ENCODE results near the gene MPP3.

- TF ChIP-seq CTCF (IDR thresholded peaks at IDR 0.05) (no peak), EZH2 (IDR thresholded peaks at IDR 0.05; ENCODE audit: borderline replicate concordance, insufficient read depth, low read depth, low read length, poor library complexity, severe bottlenecking) (no peak)
These were observed 11.3 kb upstream of the MPP3 start for GRCh38 chr17:43844241-43844640.
